ENCODE measurements around the gene TTLL7. TPM values are rescaled to one million over a fixed set of nuclear protein-coding genes. Genes with fewer than 3 reads are reported as not detected.

Gene TTLL7
- total RNA-seq, 2 donors from 2014 or later = 3.4 to 3.7 TPM

DNA sequence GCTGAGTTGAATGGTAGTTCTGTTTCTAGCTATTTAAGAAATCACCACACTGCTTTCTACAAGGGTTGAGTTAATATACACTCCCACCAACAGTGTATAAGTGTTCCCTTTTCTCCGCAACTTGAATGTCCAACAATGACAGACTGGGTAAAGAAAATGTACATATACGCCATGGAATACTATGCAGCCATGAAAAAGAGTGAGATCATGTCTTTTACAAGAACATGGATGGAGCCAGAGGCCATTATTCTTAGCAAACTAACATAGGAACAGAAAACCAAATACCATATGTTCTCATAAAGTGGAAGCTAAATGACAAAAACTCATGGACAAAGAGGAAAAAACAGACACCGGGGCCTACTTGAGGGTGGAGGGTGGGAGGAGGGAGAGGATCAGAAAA, 14.8 kb upstream of the TTLL7 start:
- no peak overlapping the region for H3K27ac ChIP-seq (ENCODE audit: low read depth, low read length)
- no peak overlapping the region for H3K9ac ChIP-seq (ENCODE audit: extremely low read depth, low read length, poor library complexity, severe bottlenecking)
- Mint-ChIP-seq H3K4me3 (no peak overlapping the region), H3K4me1 (peaks cover 9% of the 10 kb centered on the region), H3K27ac (no peak overlapping the region), H3K9me3 (no peaks in the 10 kb centered on the region), H3K27me3 (ENCODE audit: insufficient read depth) (peaks cover 41% of the 10 kb centered on the region), H3K36me3 (ENCODE audit: low read depth) (no peaks in the 10 kb centered on the region)
- no peaks in the 10 kb centered on the region for H3K9me3 ChIP-seq (ENCODE audit: control insufficient read depth, low read length)
- no peak for DNase-seq
- 75% methylated on average over 3 of the region's 3 CpGs; no CpG with 5 or more reads in 1 of the 2 experiments for WGBS, 2 experiments (ENCODE audit: insufficient coverage in 1 of 2, insufficient read length in 1 of 2)
- no peaks in the 10 kb centered on the region for H3K36me3 ChIP-seq (ENCODE audit: control insufficient read depth, insufficient read depth, low read length)
- TF ChIP-seq, protein P1, sequence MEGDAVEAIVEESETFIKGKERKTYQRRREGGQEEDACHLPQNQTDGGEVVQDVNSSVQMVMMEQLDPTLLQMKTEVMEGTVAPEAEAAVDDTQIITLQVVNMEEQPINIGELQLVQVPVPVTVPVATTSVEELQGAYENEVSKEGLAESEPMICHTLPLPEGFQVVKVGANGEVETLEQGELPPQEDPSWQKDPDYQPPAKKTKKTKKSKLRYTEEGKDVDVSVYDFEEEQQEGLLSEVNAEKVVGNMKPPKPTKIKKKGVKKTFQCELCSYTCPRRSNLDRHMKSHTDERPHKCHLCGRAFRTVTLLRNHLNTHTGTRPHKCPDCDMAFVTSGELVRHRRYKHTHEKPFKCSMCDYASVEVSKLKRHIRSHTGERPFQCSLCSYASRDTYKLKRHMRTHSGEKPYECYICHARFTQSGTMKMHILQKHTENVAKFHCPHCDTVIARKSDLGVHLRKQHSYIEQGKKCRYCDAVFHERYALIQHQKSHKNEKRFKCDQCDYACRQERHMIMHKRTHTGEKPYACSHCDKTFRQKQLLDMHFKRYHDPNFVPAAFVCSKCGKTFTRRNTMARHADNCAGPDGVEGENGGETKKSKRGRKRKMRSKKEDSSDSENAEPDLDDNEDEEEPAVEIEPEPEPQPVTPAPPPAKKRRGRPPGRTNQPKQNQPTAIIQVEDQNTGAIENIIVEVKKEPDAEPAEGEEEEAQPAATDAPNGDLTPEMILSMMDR (conservative IDR thresholded peaks at IDR 0.05) = no peak
- H3K4me1 ChIP-seq (ENCODE audit: control insufficient read depth, insufficient read depth, low read length) = peaks cover 6% of the 10 kb centered on the region
- H3K27me3 ChIP-seq (ENCODE audit: control insufficient read depth, insufficient read depth, low read length, poor library complexity, severe bottlenecking) = peaks cover 12% of the 10 kb centered on the region
- no peak overlapping the region for H3K4me3 ChIP-seq (ENCODE audit: low read length)

DNA sequence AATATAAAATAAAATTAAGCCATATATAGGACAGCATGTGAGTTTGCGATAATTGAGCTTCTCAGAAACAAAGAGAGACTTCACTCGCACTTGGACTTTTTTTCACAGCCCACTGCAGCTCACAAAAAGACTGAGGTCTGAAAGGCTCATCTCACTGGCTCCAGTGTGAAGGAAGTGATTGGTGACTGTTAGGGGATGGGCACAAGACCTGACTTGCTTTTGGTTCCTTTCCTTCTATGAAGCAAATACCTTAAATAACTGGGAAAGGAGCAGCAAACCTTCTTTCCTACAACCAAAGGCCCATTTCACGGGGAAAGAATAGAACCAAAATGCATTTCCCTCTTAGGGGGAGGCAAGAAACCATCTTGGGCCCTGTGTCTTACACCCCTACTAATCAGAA, 13.1 kb upstream of the TTLL7 start:
- Mint-ChIP-seq H3K27ac (no peak overlapping the region), H3K4me1 (no peaks in the 10 kb centered on the region), H3K36me3 (ENCODE audit: low read depth) (no peaks in the 10 kb centered on the region), H3K9me3 (no peaks in the 10 kb centered on the region), H3K4me3 (no peak overlapping the region), H3K27me3 (ENCODE audit: insufficient read depth) (peaks cover 43% of the 10 kb centered on the region)
- Histone ChIP-seq H3K9me3 (ENCODE audit: control insufficient read depth, low read length) (no peaks in the 10 kb centered on the region), H3K36me3 (ENCODE audit: control insufficient read depth, insufficient read depth, low read length) (no peaks in the 10 kb centered on the region), H3K4me1 (ENCODE audit: control insufficient read depth, insufficient read depth, low read length) (no peaks in the 10 kb centered on the region), H3K4me3 (ENCODE audit: low read length) (no peak overlapping the region), H3K27ac (ENCODE audit: low read depth, low read length) (no peak overlapping the region), H3K27me3 (ENCODE audit: control insufficient read depth, insufficient read depth, low read length, poor library complexity, severe bottlenecking) (peaks cover 13% of the 10 kb centered on the region), H3K9ac (ENCODE audit: extremely low read depth, low read length, poor library complexity, severe bottlenecking) (no peak overlapping the region)
- no peak for DNase-seq
- 92 to 100% methylated on average over 2 to 3 of the region's 3 CpGs for WGBS, 2 experiments (ENCODE audit: insufficient coverage in 1 of 2, insufficient read length in 1 of 2)
- TF ChIP-seq, protein P1 (conservative IDR thresholded peaks at IDR 0.05) = no peak

DNA sequence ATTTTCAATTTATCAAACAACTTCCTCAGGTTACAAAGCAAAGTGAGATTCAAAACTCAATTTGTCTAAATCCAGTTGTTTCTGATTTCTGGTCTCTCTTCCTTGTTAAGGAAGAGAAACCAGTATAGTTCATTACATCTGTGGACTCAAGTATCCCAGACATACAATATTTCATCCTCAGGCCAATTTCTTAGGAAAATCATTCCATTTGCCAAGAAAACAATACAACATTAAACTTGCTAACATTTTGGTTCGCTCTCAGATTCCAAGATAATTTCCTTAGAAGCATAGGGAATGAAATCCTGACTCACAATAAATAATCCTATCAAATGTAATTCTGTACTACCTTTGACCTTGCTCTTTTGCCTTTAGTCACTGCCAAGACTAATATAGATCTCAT, 11.2 kb upstream of the TTLL7 start:
- Mint-ChIP-seq H3K4me1 (no peaks in the 10 kb centered on the region), H3K9me3 (no peaks in the 10 kb centered on the region), H3K4me3 (no peak overlapping the region), H3K36me3 (ENCODE audit: low read depth) (no peaks in the 10 kb centered on the region), H3K27ac (no peak overlapping the region), H3K27me3 (ENCODE audit: insufficient read depth) (peaks cover 47% of the 10 kb centered on the region)
- no peak for DNase-seq
- H3K4me1 ChIP-seq (ENCODE audit: control insufficient read depth, insufficient read depth, low read length) = no peaks in the 10 kb centered on the region
- no peaks in the 10 kb centered on the region for H3K36me3 ChIP-seq (ENCODE audit: control insufficient read depth, insufficient read depth, low read length)
- H3K4me3 ChIP-seq (ENCODE audit: low read length) = no peak overlapping the region
- H3K27me3 ChIP-seq (ENCODE audit: control insufficient read depth, insufficient read depth, low read length, poor library complexity, severe bottlenecking) = peaks cover 15% of the 10 kb centered on the region
- H3K27ac ChIP-seq (ENCODE audit: low read depth, low read length) = no peak overlapping the region
- TF ChIP-seq, protein P1 (conservative IDR thresholded peaks at IDR 0.05) = no peak
- WGBS, 2 experiments (ENCODE audit: insufficient coverage in 1 of 2, insufficient read length in 1 of 2) = 96 to 100% methylated on average over 1 of the region's 1 CpG
- no peaks in the 10 kb centered on the region for H3K9me3 ChIP-seq (ENCODE audit: control insufficient read depth, low read length)
- H3K9ac ChIP-seq (ENCODE audit: extremely low read depth, low read length, poor library complexity, severe bottlenecking) = no peak overlapping the region

Measured in endodermal cell (in vitro differentiated cells).